ENCODE measurements around the gene SLC15A5.

DNA sequence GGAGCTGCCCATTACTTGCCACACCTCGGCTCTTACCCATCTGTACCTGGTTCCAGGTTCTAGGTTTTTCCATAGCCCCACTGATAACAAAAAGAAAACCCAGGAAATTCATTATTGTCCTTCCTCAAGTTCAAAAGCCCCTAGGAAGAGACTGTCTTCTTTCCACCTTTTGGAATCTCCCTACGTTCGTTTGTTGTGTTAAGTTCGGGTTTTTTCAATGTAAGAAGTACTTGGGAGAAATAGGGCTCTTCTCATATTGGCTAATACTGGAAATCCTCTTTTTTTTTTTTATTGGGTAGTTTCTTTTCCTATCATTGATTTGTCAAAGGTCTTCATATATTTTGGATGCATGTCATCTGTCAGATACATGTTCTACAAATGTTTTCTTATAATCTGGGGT lies 17.3 kb downstream of the SLC15A5 start:
- TF ChIP-seq, protein P1, sequence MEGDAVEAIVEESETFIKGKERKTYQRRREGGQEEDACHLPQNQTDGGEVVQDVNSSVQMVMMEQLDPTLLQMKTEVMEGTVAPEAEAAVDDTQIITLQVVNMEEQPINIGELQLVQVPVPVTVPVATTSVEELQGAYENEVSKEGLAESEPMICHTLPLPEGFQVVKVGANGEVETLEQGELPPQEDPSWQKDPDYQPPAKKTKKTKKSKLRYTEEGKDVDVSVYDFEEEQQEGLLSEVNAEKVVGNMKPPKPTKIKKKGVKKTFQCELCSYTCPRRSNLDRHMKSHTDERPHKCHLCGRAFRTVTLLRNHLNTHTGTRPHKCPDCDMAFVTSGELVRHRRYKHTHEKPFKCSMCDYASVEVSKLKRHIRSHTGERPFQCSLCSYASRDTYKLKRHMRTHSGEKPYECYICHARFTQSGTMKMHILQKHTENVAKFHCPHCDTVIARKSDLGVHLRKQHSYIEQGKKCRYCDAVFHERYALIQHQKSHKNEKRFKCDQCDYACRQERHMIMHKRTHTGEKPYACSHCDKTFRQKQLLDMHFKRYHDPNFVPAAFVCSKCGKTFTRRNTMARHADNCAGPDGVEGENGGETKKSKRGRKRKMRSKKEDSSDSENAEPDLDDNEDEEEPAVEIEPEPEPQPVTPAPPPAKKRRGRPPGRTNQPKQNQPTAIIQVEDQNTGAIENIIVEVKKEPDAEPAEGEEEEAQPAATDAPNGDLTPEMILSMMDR (conservative IDR thresholded peaks at IDR 0.05), result no peak
- TF ChIP-seq ZFX (IDR thresholded peaks at IDR 0.05), result no peak
